Measurements from ENCODE around the gene PRKCQ.
A peak's percentile ranks its signal among the peaks of the same experiment; 100 is the strongest.

PRKCQ gene

GRCh38 chr10:6487920-6488319, 92.2 kb downstream of the PRKCQ start:
- H3K27me3 ChIP-seq (ENCODE audit: insufficient read depth, poor library complexity, severe bottlenecking), result no peaks in the 10 kb centered on the region
- peaks cover 15% of the 10 kb centered on the region for H3K4me1 ChIP-seq (ENCODE audit: insufficient read depth, poor library complexity, severe bottlenecking)
- no peak overlapping the region for H3K27ac ChIP-seq (ENCODE audit: poor library complexity, severe bottlenecking)
- H3K36me3 ChIP-seq (ENCODE audit: low read depth), result no peaks in the 10 kb centered on the region
- DNase-seq (ENCODE audit: low spot score), result no peak
- TF ChIP-seq CTCF (IDR thresholded peaks at IDR 0.05; ENCODE audit: poor library complexity, severe bottlenecking), result no peak
- H3K4me3 ChIP-seq (ENCODE audit: severe bottlenecking), result no peak overlapping the region
- H3K9me3 ChIP-seq (ENCODE audit: severe bottlenecking), result no peaks in the 10 kb centered on the region
- ATAC-seq (ENCODE audit: low read depth), result no peak

- ATAC-seq (ENCODE audit: low read depth), result no peak
- H3K36me3 ChIP-seq (ENCODE audit: low read depth), result no peaks in the 10 kb centered on the region
- no peaks in the 10 kb centered on the region for H3K27me3 ChIP-seq (ENCODE audit: insufficient read depth, poor library complexity, severe bottlenecking)
- H3K4me1 ChIP-seq (ENCODE audit: insufficient read depth, poor library complexity, severe bottlenecking), result no peaks in the 10 kb centered on the region
- TF ChIP-seq CTCF (IDR thresholded peaks at IDR 0.05; ENCODE audit: poor library complexity, severe bottlenecking), result no peak
- DNase-seq (ENCODE audit: low spot score), result no peak
- H3K9me3 ChIP-seq (ENCODE audit: severe bottlenecking), result no peaks in the 10 kb centered on the region
- no peak overlapping the region for H3K27ac ChIP-seq (ENCODE audit: poor library complexity, severe bottlenecking)
- H3K4me3 ChIP-seq (ENCODE audit: severe bottlenecking), result no peak overlapping the region
Measured at GRCh38 chr10:6486309-6486708, 93.8 kb downstream of the PRKCQ start.

- DNase-seq (ENCODE audit: low spot score) (no peak), ATAC-seq (ENCODE audit: low read depth) (no peak)
- Histone ChIP-seq H3K9me3 (ENCODE audit: severe bottlenecking) (no peaks in the 10 kb centered on the region), H3K27ac (ENCODE audit: poor library complexity, severe bottlenecking) (no peak overlapping the region), H3K4me1 (ENCODE audit: insufficient read depth, poor library complexity, severe bottlenecking) (no peaks in the 10 kb centered on the region), H3K4me3 (ENCODE audit: severe bottlenecking) (no peak overlapping the region), H3K27me3 (ENCODE audit: insufficient read depth, poor library complexity, severe bottlenecking) (no peaks in the 10 kb centered on the region), H3K36me3 (ENCODE audit: low read depth) (no peaks in the 10 kb centered on the region)
- TF ChIP-seq CTCF (IDR thresholded peaks at IDR 0.05; ENCODE audit: poor library complexity, severe bottlenecking), result no peak
Measured at GRCh38 chr10:6482737-6483357, 97.2 kb downstream of the PRKCQ start.

GRCh38 chr10:6478722-6479121, 101.4 kb downstream of the PRKCQ start:
- H3K27me3 ChIP-seq (ENCODE audit: insufficient read depth, poor library complexity, severe bottlenecking), result no peaks in the 10 kb centered on the region
- H3K36me3 ChIP-seq (ENCODE audit: low read depth), result no peaks in the 10 kb centered on the region
- no peaks in the 10 kb centered on the region for H3K9me3 ChIP-seq (ENCODE audit: severe bottlenecking)
- no peak overlapping the region for H3K4me3 ChIP-seq (ENCODE audit: severe bottlenecking)
- TF ChIP-seq CTCF (IDR thresholded peaks at IDR 0.05; ENCODE audit: poor library complexity, severe bottlenecking), result no peak
- peaks cover 16% of the 10 kb centered on the region for H3K4me1 ChIP-seq (ENCODE audit: insufficient read depth, poor library complexity, severe bottlenecking)
- DNase-seq (ENCODE audit: low spot score), result no peak
- H3K27ac ChIP-seq (ENCODE audit: poor library complexity, severe bottlenecking), result no peak overlapping the region
- ATAC-seq (ENCODE audit: low read depth), result no peak

GRCh38 chr10:6476989-6477388, 103.1 kb downstream of the PRKCQ start:
- TF ChIP-seq CTCF (IDR thresholded peaks at IDR 0.05; ENCODE audit: poor library complexity, severe bottlenecking), result no peak
- H3K4me3 ChIP-seq (ENCODE audit: severe bottlenecking), result no peak overlapping the region
- ATAC-seq (ENCODE audit: low read depth), result peak; percentile 92
- peaks cover 17% of the 10 kb centered on the region for H3K4me1 ChIP-seq (ENCODE audit: insufficient read depth, poor library complexity, severe bottlenecking)
- no peaks in the 10 kb centered on the region for H3K27me3 ChIP-seq (ENCODE audit: insufficient read depth, poor library complexity, severe bottlenecking)
- no peaks in the 10 kb centered on the region for H3K36me3 ChIP-seq (ENCODE audit: low read depth)
- no peaks in the 10 kb centered on the region for H3K9me3 ChIP-seq (ENCODE audit: severe bottlenecking)
- peak overlapping the region; percentile 46 for H3K27ac ChIP-seq (ENCODE audit: poor library complexity, severe bottlenecking)
- no peak for DNase-seq (ENCODE audit: low spot score)
